Measurements from ENCODE around the gene L3HYPDH. TPM values are rescaled to one million over a fixed set of nuclear protein-coding genes. Genes with fewer than 3 reads are reported as not detected.

Gene L3HYPDH
- total RNA-seq, 1 donor = 44.5 TPM

DNA sequence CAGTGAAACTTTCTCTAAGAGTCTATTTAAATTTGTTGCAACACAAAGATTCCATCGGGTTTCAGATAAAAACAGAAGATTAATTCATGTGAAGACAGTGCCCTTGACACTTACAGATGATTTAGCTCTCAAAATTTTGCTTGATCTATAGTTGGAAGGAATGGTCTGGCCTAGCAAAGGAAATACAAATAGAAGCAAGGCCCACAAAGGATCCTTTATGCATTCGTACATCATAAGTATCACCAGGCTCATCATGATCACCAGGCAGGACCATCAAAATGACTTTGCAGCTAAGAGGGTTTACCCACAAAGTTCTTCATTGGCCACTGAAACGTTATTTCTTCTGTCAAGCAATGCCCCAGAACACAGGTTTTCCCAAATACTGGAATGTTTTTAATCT lies 24.9 kb upstream of the L3HYPDH start:
- H3K4me2 ChIP-seq (ENCODE audit: insufficient read depth, low read length) = no peak overlapping the region
- no peak for DNase-seq (ENCODE audit: insufficient read length, low spot score, missing footprints)
- H3K9me3 ChIP-seq (ENCODE audit: low read depth, low read length) = no peaks in the 10 kb centered on the region
- H3K36me3 ChIP-seq (ENCODE audit: insufficient read depth, low read length) = peaks cover 6% of the 10 kb centered on the region
- no peak overlapping the region for H2AFZ ChIP-seq (ENCODE audit: low read length)
- peaks cover 3% of the 10 kb centered on the region for H4K20me1 ChIP-seq (ENCODE audit: insufficient read depth, low read length)
- TF ChIP-seq, protein P1, sequence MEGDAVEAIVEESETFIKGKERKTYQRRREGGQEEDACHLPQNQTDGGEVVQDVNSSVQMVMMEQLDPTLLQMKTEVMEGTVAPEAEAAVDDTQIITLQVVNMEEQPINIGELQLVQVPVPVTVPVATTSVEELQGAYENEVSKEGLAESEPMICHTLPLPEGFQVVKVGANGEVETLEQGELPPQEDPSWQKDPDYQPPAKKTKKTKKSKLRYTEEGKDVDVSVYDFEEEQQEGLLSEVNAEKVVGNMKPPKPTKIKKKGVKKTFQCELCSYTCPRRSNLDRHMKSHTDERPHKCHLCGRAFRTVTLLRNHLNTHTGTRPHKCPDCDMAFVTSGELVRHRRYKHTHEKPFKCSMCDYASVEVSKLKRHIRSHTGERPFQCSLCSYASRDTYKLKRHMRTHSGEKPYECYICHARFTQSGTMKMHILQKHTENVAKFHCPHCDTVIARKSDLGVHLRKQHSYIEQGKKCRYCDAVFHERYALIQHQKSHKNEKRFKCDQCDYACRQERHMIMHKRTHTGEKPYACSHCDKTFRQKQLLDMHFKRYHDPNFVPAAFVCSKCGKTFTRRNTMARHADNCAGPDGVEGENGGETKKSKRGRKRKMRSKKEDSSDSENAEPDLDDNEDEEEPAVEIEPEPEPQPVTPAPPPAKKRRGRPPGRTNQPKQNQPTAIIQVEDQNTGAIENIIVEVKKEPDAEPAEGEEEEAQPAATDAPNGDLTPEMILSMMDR (IDR thresholded peaks at IDR 0.05; ENCODE audit: extremely low read depth, low read depth, low read length) = no peak
- no peaks in the 10 kb centered on the region for H3K79me2 ChIP-seq (ENCODE audit: insufficient read depth, low read length)
- no peak overlapping the region for H3K4me3 ChIP-seq (ENCODE audit: insufficient read depth, low read length)
- H3K27me3 ChIP-seq (ENCODE audit: insufficient read depth, low read length) = no peaks in the 10 kb centered on the region
- H3K4me1 ChIP-seq (ENCODE audit: insufficient read depth, low read length) = no peaks in the 10 kb centered on the region
- H3K27ac ChIP-seq (ENCODE audit: low read depth, low read length) = no peak overlapping the region

DNA sequence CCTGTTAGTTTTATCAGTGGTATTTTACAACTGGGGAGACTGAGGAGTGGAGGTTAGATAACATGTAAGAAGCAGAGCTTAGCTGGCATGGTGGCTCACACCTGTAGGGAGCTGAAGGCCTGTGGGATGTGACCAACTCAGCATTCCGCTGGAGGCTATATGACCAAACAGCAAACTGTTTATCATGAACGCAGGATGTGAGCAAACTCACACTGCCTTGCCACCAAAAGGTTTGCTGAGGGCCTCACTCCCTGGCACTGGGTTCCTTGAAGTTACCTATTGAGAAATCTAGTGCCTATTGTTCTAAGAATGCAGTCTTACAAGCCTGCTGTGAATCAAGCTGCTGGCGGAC lies 23.5 kb upstream of the L3HYPDH start:
- H3K4me2 ChIP-seq (ENCODE audit: insufficient read depth, low read length) = no peak overlapping the region
- no peak overlapping the region for H3K27ac ChIP-seq (ENCODE audit: low read depth, low read length)
- no peak overlapping the region for H2AFZ ChIP-seq (ENCODE audit: low read length)
- H3K4me1 ChIP-seq (ENCODE audit: insufficient read depth, low read length) = no peaks in the 10 kb centered on the region
- DNase-seq (ENCODE audit: insufficient read length, low spot score, missing footprints) = no peak
- peaks cover 3% of the 10 kb centered on the region for H4K20me1 ChIP-seq (ENCODE audit: insufficient read depth, low read length)
- no peaks in the 10 kb centered on the region for H3K27me3 ChIP-seq (ENCODE audit: insufficient read depth, low read length)
- TF ChIP-seq, protein P1 (IDR thresholded peaks at IDR 0.05; ENCODE audit: extremely low read depth, low read depth, low read length) = no peak
- peaks cover 10% of the 10 kb centered on the region for H3K36me3 ChIP-seq (ENCODE audit: insufficient read depth, low read length)
- H3K4me3 ChIP-seq (ENCODE audit: insufficient read depth, low read length) = no peak overlapping the region
- no peaks in the 10 kb centered on the region for H3K79me2 ChIP-seq (ENCODE audit: insufficient read depth, low read length)
- no peaks in the 10 kb centered on the region for H3K9me3 ChIP-seq (ENCODE audit: low read depth, low read length)

DNA sequence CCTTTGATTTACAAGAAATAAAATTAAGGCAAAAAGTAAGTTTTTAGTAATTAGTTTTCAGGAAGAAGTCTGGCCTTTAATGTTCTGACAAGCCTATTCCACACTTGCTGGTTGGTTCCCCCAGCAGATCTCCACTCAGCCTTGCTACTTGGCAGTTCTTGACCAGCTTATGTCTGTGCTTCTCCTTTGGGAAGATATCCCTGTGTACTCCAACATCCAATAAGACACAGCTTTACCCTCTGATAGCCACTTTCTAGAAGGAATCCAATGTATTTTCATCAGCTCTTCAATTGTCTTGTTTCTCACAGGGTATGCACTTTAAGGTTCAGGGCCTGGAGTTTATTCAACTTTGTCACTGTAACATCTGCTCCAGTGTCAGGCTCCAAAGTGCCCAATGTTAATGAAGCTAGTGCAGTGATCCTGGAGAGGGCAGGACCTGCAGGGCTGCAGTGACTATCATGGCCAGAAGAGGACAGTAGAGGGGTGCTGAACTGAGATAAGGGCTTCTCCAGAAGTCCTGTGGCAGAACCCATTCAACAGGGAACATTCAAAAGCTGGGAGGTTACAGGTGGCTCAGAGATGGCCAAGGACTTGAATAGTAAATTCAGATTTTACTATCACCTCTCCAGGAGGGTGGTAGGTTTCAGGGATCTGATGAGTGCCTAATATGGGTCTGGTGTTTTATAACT lies 23.0 kb upstream of the L3HYPDH start:
- H3K4me3 ChIP-seq (ENCODE audit: insufficient read depth, low read length) = no peak overlapping the region
- peak; percentile 46 for DNase-seq (ENCODE audit: insufficient read length, low spot score, missing footprints)
- H3K4me1 ChIP-seq (ENCODE audit: insufficient read depth, low read length) = no peaks in the 10 kb centered on the region
- H3K4me2 ChIP-seq (ENCODE audit: insufficient read depth, low read length) = no peak overlapping the region
- no peaks in the 10 kb centered on the region for H3K27me3 ChIP-seq (ENCODE audit: insufficient read depth, low read length)
- H3K79me2 ChIP-seq (ENCODE audit: insufficient read depth, low read length) = no peaks in the 10 kb centered on the region
- no peak overlapping the region for H2AFZ ChIP-seq (ENCODE audit: low read length)
- peaks cover 3% of the 10 kb centered on the region for H4K20me1 ChIP-seq (ENCODE audit: insufficient read depth, low read length)
- TF ChIP-seq, protein P1 (IDR thresholded peaks at IDR 0.05; ENCODE audit: extremely low read depth, low read depth, low read length) = peak; percentile 95
- peaks cover 11% of the 10 kb centered on the region for H3K36me3 ChIP-seq (ENCODE audit: insufficient read depth, low read length)
- H3K27ac ChIP-seq (ENCODE audit: low read depth, low read length) = no peak overlapping the region
- no peaks in the 10 kb centered on the region for H3K9me3 ChIP-seq (ENCODE audit: low read depth, low read length)

DNA sequence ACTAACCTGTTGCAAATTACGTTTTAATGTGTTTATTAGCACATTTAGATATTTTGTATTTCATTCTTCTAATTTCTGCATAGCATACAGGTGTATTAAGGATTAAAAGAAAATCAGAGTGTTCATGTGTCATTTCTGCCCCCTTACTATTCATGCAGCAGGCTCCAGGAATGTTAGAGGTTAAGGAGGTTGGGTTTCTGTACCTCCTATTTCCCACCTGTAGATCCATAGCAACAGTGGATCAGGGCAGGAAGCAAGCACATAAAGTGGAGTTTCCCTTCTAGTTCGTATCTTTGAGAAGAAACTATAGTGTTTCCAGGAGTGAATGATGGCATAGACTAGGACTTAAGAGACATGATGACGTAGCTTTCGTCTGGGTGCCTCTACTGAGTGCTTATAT lies 19.0 kb upstream of the L3HYPDH start:
- Histone ChIP-seq H3K4me1 (ENCODE audit: insufficient read depth, low read length) (no peaks in the 10 kb centered on the region), H3K36me3 (ENCODE audit: insufficient read depth, low read length) (peaks cover 15% of the 10 kb centered on the region), H2AFZ (ENCODE audit: low read length) (no peak overlapping the region), H3K27me3 (ENCODE audit: insufficient read depth, low read length) (no peaks in the 10 kb centered on the region), H3K27ac (ENCODE audit: low read depth, low read length) (no peak overlapping the region), H3K79me2 (ENCODE audit: insufficient read depth, low read length) (peaks cover 2% of the 10 kb centered on the region), H3K4me2 (ENCODE audit: insufficient read depth, low read length) (no peak overlapping the region), H3K9me3 (ENCODE audit: low read depth, low read length) (no peaks in the 10 kb centered on the region), H3K4me3 (ENCODE audit: insufficient read depth, low read length) (no peak overlapping the region), H4K20me1 (ENCODE audit: insufficient read depth, low read length) (peaks cover 3% of the 10 kb centered on the region)
- DNase-seq (ENCODE audit: insufficient read length, low spot score, missing footprints) = no peak
- TF ChIP-seq, protein P1 (IDR thresholded peaks at IDR 0.05; ENCODE audit: extremely low read depth, low read depth, low read length) = no peak

Data from osteoblast (primary cell).